Measurements from ENCODE around the gene BTBD16.

DNA sequence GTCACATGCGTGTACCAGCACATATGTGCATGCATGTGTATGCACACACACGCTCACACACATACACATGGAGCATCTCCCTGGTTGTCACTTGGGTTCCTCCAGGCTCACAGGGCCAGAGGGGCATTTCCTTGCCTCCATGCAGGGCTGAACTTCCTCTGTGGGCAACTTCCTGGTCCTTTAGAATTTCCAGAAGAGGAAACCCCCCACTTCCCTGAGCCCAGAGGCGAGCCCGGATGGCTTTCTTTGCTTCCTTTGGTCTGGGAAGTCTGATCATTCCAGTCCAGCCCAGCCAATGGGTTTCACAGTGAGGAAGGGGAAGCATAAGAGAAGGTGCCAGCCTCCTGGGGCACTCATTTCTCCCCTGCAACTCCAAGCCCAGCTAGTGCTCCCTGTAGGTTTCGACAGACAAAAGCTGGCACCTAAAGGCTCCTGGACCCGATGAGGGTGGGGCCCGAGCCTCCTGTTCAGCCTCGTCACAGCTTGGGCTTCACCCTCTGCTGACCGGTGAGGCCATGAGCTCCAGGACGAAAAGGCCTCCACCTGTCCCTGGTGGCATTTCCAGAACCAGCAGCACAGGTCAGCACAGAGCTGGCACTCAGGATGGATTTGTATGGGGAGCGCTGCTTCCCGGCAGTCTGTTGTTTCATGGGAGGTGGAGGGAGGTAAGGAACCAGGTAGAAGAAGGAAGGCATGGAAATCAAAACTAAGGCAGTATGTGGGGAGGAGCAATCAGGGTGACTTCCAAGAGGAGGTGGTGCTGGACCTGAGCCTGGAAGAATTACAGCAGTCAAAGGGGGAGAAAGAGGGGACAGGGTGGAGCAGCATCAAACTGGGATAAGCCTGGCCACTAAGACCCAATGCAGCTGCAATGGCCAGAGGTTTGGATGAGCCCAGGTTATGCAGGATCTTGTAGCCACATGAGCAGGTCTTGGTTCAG, 23.7 kb downstream of the BTBD16 start:
- TF ChIP-seq CTCF (IDR thresholded peaks at IDR 0.05) (no peak), POLR2A (IDR thresholded peaks at IDR 0.05) (no peak), EP300 (IDR thresholded peaks at IDR 0.05; ENCODE audit: low read depth) (no peak), POLR2AphosphoS5 (IDR thresholded peaks at IDR 0.05) (no peak)

All from transverse colon (tissue), 4 donors.